ENCODE data around the gene DKK1. TPM values are rescaled to one million over a fixed set of nuclear protein-coding genes. Genes with fewer than 3 reads are reported as not detected.
A peak's percentile ranks its signal among the peaks of the same experiment; 100 is the strongest.
"Not testable (repeated sequence)": the region's sequence is repeated elsewhere in the genome, so short reads cannot be mapped to it uniquely, and the experiment has no call there.

Gene DKK1
- total RNA-seq, 1 experiment from 2014 or later, result 23.7 TPM

DNA sequence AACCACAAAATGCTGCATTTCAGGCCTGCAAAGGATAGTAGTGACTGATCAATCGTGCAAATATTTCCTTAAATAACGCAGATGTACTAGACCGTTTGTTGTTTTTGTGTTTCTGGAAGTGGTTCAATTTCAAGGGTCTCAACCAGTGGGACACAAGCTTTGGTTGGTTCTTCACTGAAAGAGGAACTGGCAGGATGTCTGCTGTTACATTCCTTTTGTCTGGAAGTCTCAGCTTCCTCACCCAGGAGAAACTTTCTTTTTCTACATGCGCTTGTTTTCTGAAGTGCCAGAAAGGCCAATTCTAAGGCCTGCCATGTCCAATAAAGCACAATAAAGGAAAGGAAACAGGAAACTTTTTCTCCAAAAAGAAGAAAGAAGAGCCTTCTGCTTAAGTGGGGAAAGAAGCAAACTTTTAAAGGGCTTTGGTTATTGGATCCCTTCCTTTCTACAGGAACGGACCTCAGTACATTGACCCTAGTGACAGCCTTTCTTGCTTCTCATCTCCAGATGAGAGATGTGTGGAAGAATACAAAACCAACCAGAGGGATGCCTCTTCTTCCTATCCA is 4.1 kb downstream of the DKK1 start:
- no peak for DNase-seq (ENCODE audit: low spot score)

DNA sequence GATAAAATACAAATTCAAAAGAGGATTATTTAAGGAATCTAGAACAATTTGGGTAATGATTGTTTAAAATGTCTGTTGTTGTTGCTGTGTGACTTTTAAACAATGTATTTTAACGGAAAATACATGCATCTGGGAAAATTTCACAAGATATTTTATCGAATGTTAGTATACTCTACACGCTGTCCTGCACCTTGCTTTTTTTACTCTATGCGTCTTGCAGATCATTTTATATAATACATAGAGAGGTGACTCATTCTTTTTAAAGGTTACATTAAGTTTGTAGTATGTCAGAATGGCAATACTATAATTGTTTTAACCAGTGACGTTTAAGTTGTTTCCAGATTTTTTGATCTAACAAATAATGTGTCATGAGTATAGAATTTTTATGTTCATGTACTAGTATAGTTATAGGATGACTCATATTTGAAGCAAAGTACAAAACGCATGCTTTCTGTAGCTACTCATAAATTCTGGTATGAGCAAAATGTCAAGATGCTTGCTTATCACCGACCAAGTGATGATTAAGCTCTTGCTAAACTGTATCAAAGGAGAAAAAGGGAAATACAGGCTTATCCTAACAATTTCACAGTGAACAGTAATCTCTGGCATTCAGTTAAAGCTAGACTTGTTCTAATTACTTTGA is 4.9 kb downstream of the DKK1 start:
- DNase-seq (ENCODE audit: low spot score), result peak; percentile 70

DNA sequence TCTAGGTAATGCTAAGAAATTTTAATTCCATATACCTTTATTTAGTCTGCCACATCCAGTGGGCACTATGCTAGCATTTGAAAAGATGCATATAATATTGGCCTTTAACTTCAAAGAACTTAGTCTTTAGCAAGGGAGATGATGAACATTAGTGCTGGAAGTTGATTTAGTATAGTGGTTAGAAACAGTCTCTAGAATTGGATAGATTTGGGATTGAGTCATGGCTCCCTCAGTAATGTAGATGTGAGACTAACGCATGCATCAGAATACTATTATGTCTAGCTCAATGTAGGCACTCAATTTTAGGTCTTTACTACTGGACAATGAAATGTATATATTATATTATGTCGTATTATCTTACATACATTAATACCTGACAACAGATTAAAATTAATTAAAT is 5.8 kb downstream of the DKK1 start:
- DNase-seq (ENCODE audit: low spot score), result no peak

DNA sequence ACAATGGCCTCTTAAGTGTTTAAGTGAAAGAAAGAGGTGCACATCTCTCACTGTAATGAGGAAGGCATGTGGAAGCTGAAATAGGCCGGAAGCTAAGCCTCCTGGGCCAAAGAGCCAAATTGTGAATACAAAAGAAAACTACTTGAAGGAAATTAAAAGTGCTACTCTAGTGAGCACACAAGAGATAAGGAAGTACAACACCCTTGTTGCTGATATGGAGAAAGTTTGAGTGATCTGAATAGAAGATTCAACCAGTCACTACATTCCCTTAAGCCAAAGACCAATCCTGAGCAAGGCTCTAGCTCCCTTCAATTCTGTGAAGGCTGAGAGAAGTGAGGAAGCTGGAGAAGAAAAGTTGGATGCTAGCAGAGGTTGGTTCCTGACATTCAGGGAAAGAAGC is 8.2 kb downstream of the DKK1 start:
- DNase-seq (ENCODE audit: low spot score), result no peak

DNA sequence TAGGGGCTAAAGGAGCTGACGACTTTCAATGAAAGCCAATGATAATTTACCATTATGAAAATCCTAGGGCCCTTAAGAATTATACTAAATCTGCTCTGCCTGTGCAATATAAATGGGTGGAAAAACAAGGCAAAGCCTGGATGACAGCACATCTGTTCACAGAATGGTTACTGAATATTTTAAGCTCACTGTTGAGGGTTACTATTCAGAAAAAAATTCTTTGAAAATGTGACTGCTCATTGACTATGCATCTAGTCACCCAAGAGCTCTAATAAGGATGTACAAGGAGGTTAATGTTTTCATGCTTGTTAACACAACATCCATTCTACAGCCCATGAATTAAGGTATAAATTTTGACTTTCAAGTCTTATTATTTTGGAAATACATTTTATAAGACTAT is 8.9 kb downstream of the DKK1 start:
- no peak for DNase-seq (ENCODE audit: low spot score)

DNA sequence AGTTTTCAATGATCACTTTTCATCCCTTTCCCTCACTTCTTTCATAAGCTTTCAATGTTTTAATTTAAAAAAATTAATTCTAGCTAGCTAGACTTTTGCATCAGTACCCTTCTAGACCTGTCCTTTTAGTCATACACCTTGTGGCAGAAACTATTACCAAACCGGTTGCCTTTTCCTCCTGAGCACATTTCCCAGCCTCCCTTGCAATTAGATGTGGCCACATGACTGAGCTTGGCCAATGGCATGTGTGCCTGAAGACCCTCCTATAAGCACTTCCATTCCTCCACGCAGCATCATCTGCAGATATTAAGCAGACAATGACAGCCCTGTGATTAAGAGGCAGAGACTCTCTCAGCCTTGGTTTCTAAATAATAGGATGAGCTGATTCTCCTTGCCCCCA is 12.3 kb downstream of the DKK1 start:
- DNase-seq (ENCODE audit: low spot score), result no peak

DNA sequence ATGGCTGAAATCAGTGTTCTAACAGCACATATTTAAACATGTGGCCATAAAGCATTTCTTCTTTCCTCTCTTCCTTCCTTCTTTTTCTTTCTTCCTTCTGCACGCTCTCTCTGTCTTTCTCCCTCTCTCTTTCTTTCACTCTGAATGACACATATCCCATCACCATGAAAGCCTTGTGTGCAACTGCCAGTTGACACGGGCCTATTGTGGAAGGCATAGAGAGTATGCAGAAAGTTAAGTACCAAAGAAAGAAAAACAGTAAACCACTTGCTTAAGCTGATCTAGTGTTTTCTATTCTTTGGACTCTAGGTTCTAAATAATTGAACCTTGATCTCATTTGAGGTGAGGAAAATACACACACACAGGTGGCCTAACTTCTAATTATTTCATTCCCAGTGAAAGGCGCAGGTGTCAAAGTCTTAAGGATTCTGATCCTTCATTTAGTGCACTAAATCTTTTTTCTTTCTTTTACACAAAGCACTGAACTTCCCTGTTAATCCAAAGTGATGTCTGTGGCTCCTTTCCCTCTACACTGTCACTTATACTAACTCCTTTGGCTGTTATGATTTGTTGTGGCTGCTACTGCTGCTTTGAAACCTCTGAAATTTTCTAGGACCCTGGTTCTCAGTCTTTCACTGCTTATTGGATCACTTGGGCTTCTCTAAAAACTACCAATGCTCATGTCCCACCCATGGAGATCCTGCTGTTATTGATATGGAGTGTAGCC is 17.7 kb downstream of the DKK1 start:
- no peak for DNase-seq (ENCODE audit: low spot score)

DNA sequence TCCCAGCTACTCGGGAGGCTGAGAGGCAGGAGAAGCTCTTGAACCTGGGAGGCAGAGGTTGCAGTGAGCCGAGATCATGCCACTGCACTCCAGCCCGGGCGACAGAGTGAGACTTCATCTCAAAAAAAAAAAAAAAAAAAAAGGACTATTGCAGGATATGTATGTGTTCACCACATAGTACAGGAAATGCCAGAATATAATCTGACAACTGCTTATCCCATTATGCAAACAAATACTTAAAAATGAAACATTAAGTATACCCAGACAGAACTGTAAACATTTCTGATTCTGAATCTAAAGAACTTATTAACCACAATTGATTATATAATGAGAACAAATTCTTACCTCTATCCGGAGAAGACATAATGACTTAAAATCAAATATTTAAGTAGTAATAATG is 18.7 kb downstream of the DKK1 start:
- DNase-seq (ENCODE audit: low spot score), result no peak

DNA sequence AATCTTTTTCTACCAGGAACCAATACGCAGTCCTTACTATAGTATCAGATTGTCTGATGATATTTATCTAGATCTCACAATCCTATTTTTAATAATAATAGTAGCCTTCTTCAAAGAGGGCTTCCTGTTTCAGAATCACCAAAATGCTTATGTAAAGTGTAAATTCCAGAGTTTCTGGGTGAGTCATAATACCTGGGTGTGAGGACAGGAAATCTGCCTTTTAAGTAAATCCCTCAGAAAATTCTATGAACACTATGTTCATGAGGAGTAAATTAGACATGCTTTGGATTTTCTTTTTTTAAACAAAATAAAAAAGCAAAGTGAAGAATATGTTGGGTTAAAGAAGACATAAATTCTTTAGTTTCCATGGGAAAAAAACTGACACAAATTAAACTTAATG is 20.5 kb downstream of the DKK1 start:
- DNase-seq (ENCODE audit: low spot score), result no peak

DNA sequence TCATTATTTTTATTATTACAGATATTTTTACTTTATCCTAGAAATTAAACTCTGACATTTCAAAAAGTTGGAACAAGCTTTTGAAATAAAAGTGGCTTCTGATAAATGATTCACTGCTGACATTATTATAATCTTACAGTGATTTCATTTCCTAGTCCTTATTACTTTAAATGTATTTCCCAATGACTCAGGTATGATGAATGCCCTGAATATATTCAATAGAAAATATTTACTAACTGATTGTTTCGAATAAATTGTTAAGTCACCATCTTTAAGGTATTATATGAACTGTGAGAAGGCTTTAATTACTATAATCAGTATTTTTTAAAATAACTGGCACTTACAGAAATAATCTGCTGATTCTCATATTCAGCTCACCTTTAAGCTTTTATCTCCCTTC is 21.6 kb downstream of the DKK1 start:
- no peak for DNase-seq (ENCODE audit: low spot score)

DNA sequence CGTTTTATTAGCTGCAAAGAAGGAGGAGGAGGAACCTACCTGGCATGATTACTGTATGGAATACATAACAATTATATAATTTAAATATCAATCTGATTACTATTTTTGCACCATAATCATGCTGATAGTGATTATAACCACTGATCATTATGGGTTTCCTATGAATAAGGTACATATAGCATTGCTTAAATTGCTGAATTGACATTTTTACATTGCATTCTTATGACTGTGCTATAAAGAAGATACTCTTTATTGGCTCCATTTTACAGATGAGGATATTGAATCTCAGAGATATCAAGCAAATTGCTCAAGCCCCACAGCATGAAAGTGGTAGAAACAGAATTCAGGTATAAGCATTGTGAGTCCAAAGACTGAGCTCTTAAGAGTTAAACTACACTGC is 23.1 kb downstream of the DKK1 start:
- no peak for DNase-seq (ENCODE audit: low spot score)

DNA sequence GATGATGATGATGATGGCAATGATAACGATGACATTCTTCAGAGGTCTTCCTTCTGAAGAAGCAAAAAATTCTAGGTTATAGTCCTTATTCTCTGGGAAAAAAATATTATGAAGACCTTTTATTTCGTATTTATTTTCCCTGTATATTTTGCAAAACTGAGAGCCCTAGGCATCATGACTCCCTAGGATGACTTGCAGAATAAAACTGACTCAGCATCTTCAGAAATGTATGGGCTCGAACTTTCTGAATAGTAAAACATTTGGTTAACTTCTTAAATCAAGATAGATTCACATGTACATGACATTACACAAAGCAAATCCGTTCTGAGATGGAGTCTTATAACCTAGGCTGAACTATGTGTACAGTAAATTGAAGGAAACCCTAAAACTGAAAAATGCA is 29.4 kb downstream of the DKK1 start:
- DNase-seq (ENCODE audit: low spot score), result no peak

DNA sequence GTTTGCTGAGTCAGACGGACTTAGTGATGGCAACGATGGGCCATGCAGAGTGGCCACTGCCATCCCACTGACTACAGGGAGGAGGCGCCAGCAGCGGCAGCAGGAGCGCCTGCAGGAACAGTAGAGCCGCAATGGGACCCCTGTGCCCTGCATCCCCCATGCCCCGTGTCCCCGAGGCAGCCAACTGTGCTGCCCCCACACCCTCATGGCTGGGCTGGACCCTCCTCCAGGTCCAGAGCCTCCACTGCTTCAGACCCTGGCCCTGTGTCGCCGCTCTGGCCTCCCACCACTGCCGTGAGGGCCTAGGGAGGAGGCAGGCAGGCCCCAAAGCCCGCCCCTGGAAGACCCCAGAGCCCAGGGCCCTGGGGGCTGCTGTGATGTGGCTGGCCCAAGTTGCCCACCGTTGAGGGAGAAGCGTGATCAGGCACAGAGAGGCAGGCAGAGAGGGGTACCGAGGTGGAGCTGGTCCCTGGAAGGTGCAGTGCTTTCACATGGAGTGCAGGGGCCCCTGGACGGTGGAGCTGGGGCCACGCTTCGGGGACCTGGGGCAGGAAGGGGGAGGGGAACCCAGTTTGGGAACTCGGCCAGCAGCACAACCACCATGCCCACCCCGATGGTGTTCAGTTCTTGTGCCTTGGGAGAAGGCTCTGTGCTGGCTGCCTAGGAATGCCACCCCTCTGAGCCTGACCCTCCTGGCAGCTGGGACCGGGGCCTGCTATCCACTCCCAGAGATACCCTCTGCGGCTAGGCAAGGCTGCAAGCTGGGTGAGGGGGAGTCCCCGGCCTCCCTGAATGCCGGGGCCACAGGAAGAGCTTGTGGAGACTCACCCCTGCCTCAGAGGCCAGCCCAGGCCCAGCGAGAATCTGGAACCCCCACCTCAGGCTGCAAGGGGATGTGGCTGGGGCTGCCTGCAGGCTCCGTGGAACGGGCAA is 32.6 kb downstream of the DKK1 start:
- DNase-seq (ENCODE audit: low spot score), result no peak

DNA sequence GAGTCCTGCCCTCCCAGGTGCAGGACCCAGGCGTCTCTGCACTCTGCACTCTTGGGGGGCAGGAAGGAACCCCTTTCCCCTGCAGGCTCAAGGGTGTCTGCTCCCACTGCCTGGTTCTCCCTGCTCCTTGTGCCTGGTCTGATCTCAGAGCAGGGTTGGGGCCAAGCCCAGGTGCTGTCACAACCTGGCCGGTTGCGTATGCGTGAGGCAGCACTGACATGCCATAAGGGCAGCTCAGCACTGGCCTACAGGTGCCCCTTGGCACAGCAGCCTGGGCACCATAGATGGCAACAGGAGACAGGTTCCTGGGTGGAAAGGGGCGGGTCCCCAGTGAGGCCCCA is 33.2 kb downstream of the DKK1 start:
- no peak for DNase-seq (ENCODE audit: low spot score)

DNA sequence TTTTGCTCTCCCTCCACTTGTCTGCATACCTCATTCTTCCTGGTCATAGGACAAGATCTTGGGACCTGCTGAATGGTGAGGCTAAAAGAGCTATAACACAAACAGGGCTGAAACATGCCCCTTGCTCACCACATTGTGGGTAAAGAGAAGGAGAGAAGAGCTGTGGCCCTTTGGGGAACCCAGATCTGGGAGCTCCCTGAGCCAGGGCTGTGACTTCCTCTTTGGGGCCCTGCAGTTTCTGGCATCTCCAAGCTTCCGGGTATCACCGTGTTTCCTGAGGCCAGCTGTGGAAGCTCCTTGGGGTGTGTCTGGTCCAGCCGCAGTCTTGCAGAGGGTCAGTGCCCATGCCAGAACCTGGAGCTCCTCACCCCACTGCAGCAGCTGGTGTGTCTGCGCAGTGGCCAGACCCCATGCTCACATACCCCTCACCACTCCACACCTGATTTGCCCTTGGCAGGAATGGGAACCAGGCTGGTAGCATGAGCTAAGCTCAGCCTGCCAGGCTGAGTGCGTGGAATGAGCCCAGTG is 34.0 kb downstream of the DKK1 start:
- DNase-seq (ENCODE audit: low spot score), result no peak

DNA sequence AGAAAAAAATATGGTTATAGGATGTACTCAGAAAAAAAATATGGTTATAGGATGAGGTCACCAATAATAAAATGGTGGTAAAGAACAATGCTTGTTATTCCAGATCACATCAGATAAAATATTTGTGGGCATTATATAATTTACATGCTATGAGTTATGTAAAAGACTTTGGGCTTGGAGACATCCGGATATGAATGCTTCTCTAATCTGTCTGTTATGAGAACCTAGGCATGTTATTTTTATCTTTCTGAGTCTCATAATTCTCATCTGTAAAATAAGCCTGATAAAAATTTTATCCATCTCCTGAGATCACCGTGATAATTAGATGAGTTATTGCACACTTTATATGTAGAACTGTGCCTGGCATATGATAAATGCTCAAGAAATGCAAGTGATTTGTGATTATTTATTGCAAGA is 37.8 kb downstream of the DKK1 start:
- peak; percentile 27 for DNase-seq (ENCODE audit: low spot score)

DNA sequence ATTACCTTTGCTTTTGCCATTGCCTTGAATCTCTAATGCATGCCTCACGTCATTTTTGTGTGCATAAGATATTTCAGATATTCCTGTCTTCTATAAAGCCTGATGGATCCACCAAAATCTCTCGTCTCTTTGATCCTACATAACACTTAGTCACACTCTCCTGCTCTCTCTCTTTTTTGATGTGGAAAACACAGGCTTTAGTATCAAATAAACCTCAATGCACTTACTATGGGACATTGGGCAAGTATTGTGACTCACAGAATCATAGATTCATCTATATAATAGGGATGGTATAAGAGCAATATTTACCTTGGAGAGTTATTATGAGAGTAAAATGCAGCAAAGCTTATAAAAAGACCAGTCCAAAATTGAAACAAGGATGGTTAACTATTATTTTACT is 39.1 kb downstream of the DKK1 start:
- no peak for DNase-seq (ENCODE audit: low spot score)

DNA sequence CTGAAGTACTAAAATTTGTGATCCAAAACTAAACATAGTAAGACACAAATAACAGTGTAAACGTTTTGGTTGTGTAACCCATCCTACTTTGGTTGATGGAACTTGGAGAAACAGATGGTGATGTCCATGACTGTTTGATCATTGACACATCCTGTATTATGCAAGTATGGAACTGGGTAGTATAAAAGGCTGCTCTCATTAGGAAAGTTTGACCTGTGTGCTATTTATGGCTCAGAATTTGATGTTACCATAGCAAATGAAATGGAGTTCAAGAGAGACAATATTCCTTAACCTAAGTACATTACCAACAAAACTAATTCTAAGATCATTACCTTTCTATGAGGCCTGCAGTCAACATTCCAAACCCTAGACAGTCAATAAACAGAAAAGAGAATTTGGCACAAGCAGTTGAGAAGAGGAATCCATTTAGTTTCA is 39.9 kb downstream of the DKK1 start:
- DNase-seq (ENCODE audit: low spot score), result no peak

DNA sequence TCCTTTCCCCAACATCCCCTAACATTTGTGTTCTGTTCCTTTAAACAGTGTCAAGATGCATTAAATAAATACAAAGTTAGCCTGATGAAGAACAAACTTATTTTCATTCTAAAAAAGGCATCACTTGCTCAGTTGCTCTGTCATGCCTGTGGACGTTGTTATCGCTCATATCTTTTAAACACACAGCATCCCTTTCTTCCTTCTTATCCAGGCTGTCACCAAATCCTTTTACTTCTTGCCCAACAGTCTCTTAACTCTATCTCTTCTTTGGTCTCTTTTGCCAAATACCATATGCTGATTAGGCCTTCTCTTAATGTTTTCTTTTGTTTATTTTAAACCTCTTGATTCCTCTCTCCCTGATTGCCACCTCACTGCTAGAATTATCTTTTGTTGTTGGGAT is 43.9 kb downstream of the DKK1 start:
- DNase-seq (ENCODE audit: low spot score), result no peak

DNA sequence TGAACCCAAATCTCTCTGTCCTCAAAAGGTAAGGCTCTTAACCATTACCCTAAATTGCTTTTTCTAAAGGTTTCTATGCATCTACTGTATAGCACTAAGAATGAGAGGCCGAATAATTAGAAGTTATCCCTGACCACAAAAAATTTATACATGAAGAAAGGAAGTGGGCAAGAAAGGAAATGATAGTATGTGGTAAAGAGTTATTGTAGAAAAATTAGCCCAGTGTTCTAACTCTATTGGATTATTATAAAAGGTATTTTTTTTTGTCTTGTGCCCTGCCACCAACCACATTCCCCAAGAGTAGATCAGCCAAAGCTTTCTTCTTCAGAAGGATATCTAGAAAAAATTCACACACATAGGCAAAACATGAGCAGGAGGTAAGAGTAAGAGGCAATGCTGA is 45.4 kb downstream of the DKK1 start:
- no peak for DNase-seq (ENCODE audit: low spot score)

DNA sequence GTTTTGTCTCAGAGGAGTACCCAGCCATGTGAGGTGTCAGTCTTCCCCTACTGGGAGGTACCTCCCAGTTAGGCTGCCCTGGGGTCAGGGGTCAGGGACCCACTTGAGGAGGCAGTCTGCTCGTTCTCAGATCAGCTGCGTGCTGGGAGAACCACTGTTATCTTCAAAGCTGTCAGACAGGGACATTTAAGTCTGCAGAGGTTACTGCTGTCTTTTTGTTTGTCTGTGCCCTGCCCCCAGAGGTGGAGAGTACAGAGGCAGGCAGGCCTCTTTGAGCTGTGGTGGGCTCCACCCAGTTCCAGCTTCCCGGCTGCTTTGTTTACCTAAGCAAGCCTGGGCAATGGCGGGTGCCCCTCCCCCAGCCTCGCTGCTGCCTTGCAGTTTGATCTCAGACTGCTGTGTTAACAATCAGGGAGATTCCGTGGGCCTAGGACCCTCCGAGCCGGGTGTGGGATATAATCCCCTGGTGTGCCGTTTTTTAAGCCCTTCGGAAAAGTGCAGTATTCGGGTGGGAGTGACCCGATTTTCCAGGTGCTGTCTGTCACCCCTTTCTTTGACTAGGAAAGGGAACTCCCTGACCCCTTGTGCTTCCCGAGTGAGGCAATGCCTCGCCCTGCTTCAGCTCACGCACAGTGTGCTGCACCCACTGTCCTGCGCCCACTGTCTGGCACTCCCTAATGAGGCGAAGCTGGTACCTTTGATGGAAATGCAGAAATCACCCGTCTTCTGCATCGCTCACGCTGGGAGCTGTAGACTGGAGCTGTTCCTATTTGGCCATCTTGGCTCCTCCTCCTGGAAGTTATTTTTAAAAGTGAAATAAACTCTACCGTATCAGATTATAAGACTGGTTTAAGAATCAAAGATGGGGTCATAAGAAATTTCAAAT is 51.7 kb downstream of the DKK1 start:
- not testable (repeated sequence) for DNase-seq (ENCODE audit: low spot score)
